LNCaP clone FGC (cell line): ENCODE data around the gene BSDC1.

Experiments
- DNase-seq: peaks from one replicate; pipeline ENCODE4 v3.0.0-alpha.2; 2011; ENCODE audit warnings: low read depth
- H3K4me3 ChIP-seq: 2 replicates; pipeline ENCODE4 v1.5.1; 2011; ENCODE audit warnings: mild to moderate bottlenecking, low read depth, low read length, control low read depth
- TF ChIP-seq, protein P1 (sequence below): IDR thresholded peaks from 2 replicates; pipeline ENCODE4 v1.5.1; 2012; ENCODE audit warnings: mild to moderate bottlenecking; ENCODE audit not compliant: control insufficient read depth, insufficient read depth; ENCODE audit errors: extremely low read depth

The BSDC1 gene

GRCh38 chr1:32332290-32333079 lies 61.8 kb downstream of the BSDC1 start:
- no peak overlapping the region for H3K4me3 ChIP-seq
- no peak for DNase-seq

DNA sequence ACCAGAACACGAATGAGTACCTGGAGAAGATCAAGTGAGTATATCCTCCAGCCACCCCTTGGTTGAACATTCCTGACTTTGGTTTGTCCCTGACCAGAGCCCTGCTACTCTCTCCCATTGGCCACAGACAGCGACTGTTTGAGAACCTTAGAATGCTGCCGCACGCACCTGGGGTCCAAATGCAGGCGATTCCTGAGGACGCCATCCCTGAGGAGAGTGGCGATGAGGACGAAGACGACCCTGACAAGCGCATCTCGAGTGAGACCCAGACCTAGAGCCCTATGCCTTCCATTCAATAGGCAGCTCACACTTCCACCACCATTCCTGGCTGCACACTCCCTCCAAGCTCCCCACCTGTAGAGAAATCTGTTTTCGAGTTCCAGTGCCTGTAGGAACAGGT lies 62.7 kb downstream of the BSDC1 start:
- no peak for DNase-seq
- no peak overlapping the region for H3K4me3 ChIP-seq
- TF ChIP-seq, protein P1, sequence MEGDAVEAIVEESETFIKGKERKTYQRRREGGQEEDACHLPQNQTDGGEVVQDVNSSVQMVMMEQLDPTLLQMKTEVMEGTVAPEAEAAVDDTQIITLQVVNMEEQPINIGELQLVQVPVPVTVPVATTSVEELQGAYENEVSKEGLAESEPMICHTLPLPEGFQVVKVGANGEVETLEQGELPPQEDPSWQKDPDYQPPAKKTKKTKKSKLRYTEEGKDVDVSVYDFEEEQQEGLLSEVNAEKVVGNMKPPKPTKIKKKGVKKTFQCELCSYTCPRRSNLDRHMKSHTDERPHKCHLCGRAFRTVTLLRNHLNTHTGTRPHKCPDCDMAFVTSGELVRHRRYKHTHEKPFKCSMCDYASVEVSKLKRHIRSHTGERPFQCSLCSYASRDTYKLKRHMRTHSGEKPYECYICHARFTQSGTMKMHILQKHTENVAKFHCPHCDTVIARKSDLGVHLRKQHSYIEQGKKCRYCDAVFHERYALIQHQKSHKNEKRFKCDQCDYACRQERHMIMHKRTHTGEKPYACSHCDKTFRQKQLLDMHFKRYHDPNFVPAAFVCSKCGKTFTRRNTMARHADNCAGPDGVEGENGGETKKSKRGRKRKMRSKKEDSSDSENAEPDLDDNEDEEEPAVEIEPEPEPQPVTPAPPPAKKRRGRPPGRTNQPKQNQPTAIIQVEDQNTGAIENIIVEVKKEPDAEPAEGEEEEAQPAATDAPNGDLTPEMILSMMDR, result no peak

More at GRCh38 chr1:32332290-32333079, 61.8 kb downstream of the BSDC1 start:
- TF ChIP-seq, protein P1, result no peak

GRCh38 chr1:32330558-32331151 lies 63.6 kb downstream of the BSDC1 start:
- no peak for DNase-seq
- TF ChIP-seq, protein P1, result no peak
- no peak overlapping the region for H3K4me3 ChIP-seq

DNA sequence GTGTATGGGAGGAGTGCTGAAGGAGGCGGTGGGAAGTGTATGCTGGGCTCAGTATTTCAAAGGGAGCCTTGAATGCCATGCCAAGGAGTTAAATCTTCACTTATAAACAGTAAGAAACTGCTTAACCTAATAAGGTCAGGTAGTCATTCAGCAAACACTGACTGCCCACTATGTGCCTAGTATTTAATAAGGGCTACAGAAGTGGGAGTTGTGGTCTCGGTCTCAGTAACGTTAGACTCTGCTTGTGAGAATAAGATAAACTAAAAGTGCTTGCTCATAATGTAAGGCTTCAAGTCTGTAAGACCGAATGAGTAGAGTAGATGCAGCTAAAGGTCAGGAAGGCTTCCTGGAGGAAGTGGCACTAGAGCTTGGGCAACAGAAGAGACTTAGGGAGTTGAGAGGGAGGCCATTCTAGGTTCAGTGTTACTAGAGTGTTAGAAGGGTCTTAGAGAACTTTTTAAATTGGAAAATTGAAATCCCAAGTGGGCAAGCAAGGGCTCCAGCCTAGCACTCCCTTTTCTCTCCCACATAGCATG lies 64.2 kb downstream of the BSDC1 start:
- TF ChIP-seq, protein P1, result no peak
- DNase-seq, result no peak
- no peak overlapping the region for H3K4me3 ChIP-seq

- no peak for DNase-seq
- no peak overlapping the region for H3K4me3 ChIP-seq
- TF ChIP-seq, protein P1, result no peak
These were observed 67.0 kb downstream of the BSDC1 start for GRCh38 chr1:32327204-32327603.

DNA sequence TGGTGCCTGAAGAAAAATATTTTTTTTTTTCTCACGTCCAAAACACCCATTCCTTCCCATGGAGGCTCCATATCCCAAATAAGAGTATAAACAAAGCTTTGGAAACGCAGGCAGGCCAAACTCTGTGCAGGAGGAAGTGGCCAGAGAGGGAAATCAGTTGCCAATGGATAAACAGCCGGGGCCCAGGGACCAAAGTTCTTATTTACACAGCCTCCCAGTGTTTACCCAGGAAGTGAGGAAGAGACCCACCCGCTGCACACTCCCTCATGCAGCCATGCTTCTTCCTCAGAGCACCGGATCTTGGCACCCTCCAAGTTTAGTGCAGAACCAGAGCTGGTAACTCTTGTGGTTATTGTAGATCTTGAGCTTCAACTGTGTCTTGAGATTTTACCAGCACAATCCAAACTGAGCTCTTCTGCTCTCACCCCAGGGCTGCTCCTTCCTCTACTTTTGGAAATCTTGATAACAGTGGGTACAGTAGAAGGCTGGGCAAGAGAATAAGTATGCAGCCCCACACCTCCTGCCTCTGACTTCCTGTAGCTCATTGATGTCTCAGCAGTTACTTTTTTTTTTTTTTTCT lies 72.4 kb downstream of the BSDC1 start:
- peak; percentile 71 for DNase-seq
- TF ChIP-seq, protein P1, result no peak
- H3K4me3 ChIP-seq, result no peak overlapping the region
